Brain pericyte (primary cell): ENCODE results near the gene XG.
"Not testable (repeated sequence)": the region's sequence is repeated elsewhere in the genome, so short reads cannot be mapped to it uniquely, and the experiment has no call there.

Source experiments
- DNase-seq: peaks from one replicate; pipeline ENCODE4 v3.0.0-alpha.2; 2012; ENCODE audit warnings: low read depth, low spot score

The XG gene

GRCh38 chrX:2733286-2733685 is 18.6 kb upstream of the XG start:
- DNase-seq = no peak

- no peak for DNase-seq
Measured at GRCh38 chrX:2735270-2735669, 16.6 kb upstream of the XG start.

GRCh38 chrX:2740672-2741071 is 11.2 kb upstream of the XG start:
- no peak for DNase-seq

- no peak for DNase-seq
Measured at GRCh38 chrX:2741386-2741785, 10.5 kb upstream of the XG start.

- DNase-seq = not testable (repeated sequence)
Measured at GRCh38 chrX:2746250-2746649, 5.6 kb upstream of the XG start.

- no peak for DNase-seq
Measured at GRCh38 chrX:2748171-2748814, 3.5 kb upstream of the XG start.

GRCh38 chrX:2748815-2749188 is 3.0 kb upstream of the XG start:
- DNase-seq = no peak

GRCh38 chrX:2751291-2751690 is 549 bp upstream of the XG start:
- no peak for DNase-seq

GRCh38 chrX:2752441-2752840 is 601 bp downstream of the XG start:
- DNase-seq = not testable (repeated sequence)

GRCh38 chrX:2755163-2755715 is 3.4 kb downstream of the XG start:
- not testable (repeated sequence) for DNase-seq

- no peak for DNase-seq
Measured at GRCh38 chrX:2756548-2756947, 4.7 kb downstream of the XG start.

GRCh38 chrX:2761246-2761645 is 9.4 kb downstream of the XG start:
- DNase-seq = no peak

GRCh38 chrX:2762671-2763070 is 10.8 kb downstream of the XG start:
- not testable (repeated sequence) for DNase-seq

- DNase-seq = not testable (repeated sequence)
Measured at GRCh38 chrX:2764766-2765548, 13.1 kb downstream of the XG start.

- DNase-seq = no peak
Measured at GRCh38 chrX:2765549-2765830, 13.7 kb downstream of the XG start.

- no peak for DNase-seq
Measured at GRCh38 chrX:2766906-2767305, 15.1 kb downstream of the XG start.

- no peak for DNase-seq
Measured at GRCh38 chrX:2767631-2768455, 16.0 kb downstream of the XG start.

- DNase-seq = no peak
Measured at GRCh38 chrX:2769615-2770014, 17.8 kb downstream of the XG start.

GRCh38 chrX:2773166-2774055 is 21.6 kb downstream of the XG start:
- DNase-seq = not testable (repeated sequence)

GRCh38 chrX:2774057-2774456 is 22.2 kb downstream of the XG start:
- no peak for DNase-seq

GRCh38 chrX:2774776-2775175 is 22.9 kb downstream of the XG start:
- no peak for DNase-seq
